ENCODE results near the gene MOK.

Gene MOK

GRCh38 chr14:102264775-102265174 lies 40.2 kb downstream of the MOK start:
- H3K9me2 ChIP-seq (replicated peaks; ENCODE audit: insufficient read depth, low read length) = no peaks in the 10 kb centered on the region
- no peaks in the 10 kb centered on the region for H4K20me1 ChIP-seq (ENCODE audit: insufficient read depth, low read length)
- H3K79me2 ChIP-seq (ENCODE audit: low read length) = no peaks in the 10 kb centered on the region
- no peaks in the 10 kb centered on the region for H3F3A ChIP-seq (ENCODE audit: insufficient read depth, low read length)
- H3K9me3 ChIP-seq (replicated peaks; ENCODE audit: insufficient read depth, low read length) = no peaks in the 10 kb centered on the region
- no peak overlapping the region for H2AFZ ChIP-seq (ENCODE audit: low read length)
- H3K4me2 ChIP-seq (ENCODE audit: low read depth, low read length) = no peak overlapping the region
- no peaks in the 10 kb centered on the region for H3K27me3 ChIP-seq (replicated peaks; ENCODE audit: insufficient read depth, low read length)
- H3K4me1 ChIP-seq (ENCODE audit: low read length) = no peaks in the 10 kb centered on the region
- DNase-seq = no peak
- H3K9ac ChIP-seq (ENCODE audit: low read length) = no peak overlapping the region
- H3K27ac ChIP-seq (ENCODE audit: low read length) = no peak overlapping the region
- H3K36me3 ChIP-seq (replicated peaks; ENCODE audit: insufficient read depth, low read length) = no peaks in the 10 kb centered on the region
- H3K4me3 ChIP-seq (ENCODE audit: low read length) = no peak overlapping the region
- no peak for TF ChIP-seq EZH2phosphoT487 (IDR thresholded peaks at IDR 0.05; ENCODE audit: low read length)
- TF ChIP-seq EZH2 (optimal IDR thresholded peaks at IDR 0.05; ENCODE audit: low read depth, low read length) = no peak
- TF ChIP-seq, protein P1, sequence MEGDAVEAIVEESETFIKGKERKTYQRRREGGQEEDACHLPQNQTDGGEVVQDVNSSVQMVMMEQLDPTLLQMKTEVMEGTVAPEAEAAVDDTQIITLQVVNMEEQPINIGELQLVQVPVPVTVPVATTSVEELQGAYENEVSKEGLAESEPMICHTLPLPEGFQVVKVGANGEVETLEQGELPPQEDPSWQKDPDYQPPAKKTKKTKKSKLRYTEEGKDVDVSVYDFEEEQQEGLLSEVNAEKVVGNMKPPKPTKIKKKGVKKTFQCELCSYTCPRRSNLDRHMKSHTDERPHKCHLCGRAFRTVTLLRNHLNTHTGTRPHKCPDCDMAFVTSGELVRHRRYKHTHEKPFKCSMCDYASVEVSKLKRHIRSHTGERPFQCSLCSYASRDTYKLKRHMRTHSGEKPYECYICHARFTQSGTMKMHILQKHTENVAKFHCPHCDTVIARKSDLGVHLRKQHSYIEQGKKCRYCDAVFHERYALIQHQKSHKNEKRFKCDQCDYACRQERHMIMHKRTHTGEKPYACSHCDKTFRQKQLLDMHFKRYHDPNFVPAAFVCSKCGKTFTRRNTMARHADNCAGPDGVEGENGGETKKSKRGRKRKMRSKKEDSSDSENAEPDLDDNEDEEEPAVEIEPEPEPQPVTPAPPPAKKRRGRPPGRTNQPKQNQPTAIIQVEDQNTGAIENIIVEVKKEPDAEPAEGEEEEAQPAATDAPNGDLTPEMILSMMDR (IDR thresholded peaks at IDR 0.05; ENCODE audit: low read length) = no peak

- H3K9ac ChIP-seq (ENCODE audit: low read length) = no peak overlapping the region
- H3K36me3 ChIP-seq (replicated peaks; ENCODE audit: insufficient read depth, low read length) = no peaks in the 10 kb centered on the region
- TF ChIP-seq EZH2 (optimal IDR thresholded peaks at IDR 0.05; ENCODE audit: low read depth, low read length) = no peak
- no peak for TF ChIP-seq EZH2phosphoT487 (IDR thresholded peaks at IDR 0.05; ENCODE audit: low read length)
- H3K27ac ChIP-seq (ENCODE audit: low read length) = no peak overlapping the region
- H3K27me3 ChIP-seq (replicated peaks; ENCODE audit: insufficient read depth, low read length) = no peaks in the 10 kb centered on the region
- no peaks in the 10 kb centered on the region for H4K20me1 ChIP-seq (ENCODE audit: insufficient read depth, low read length)
- H3K9me3 ChIP-seq (replicated peaks; ENCODE audit: insufficient read depth, low read length) = no peaks in the 10 kb centered on the region
- H3K4me1 ChIP-seq (ENCODE audit: low read length) = no peaks in the 10 kb centered on the region
- no peak overlapping the region for H2AFZ ChIP-seq (ENCODE audit: low read length)
- no peak for DNase-seq
- no peaks in the 10 kb centered on the region for H3K9me2 ChIP-seq (replicated peaks; ENCODE audit: insufficient read depth, low read length)
- no peak overlapping the region for H3K4me3 ChIP-seq (ENCODE audit: low read length)
- no peaks in the 10 kb centered on the region for H3F3A ChIP-seq (ENCODE audit: insufficient read depth, low read length)
- no peak overlapping the region for H3K4me2 ChIP-seq (ENCODE audit: low read depth, low read length)
- no peaks in the 10 kb centered on the region for H3K79me2 ChIP-seq (ENCODE audit: low read length)
These were observed 40.6 kb downstream of the MOK start for GRCh38 chr14:102264355-102264754.

- no peak for DNase-seq
- H3K9ac ChIP-seq (ENCODE audit: low read length) = no peak overlapping the region
- no peaks in the 10 kb centered on the region for H3K9me2 ChIP-seq (replicated peaks; ENCODE audit: insufficient read depth, low read length)
- no peaks in the 10 kb centered on the region for H3K9me3 ChIP-seq (replicated peaks; ENCODE audit: insufficient read depth, low read length)
- no peaks in the 10 kb centered on the region for H3F3A ChIP-seq (ENCODE audit: insufficient read depth, low read length)
- H3K79me2 ChIP-seq (ENCODE audit: low read length) = no peaks in the 10 kb centered on the region
- no peaks in the 10 kb centered on the region for H3K27me3 ChIP-seq (replicated peaks; ENCODE audit: insufficient read depth, low read length)
- TF ChIP-seq EZH2phosphoT487 (IDR thresholded peaks at IDR 0.05; ENCODE audit: low read length) (no peak), EZH2 (optimal IDR thresholded peaks at IDR 0.05; ENCODE audit: low read depth, low read length) (no peak)
- TF ChIP-seq, protein P1 (IDR thresholded peaks at IDR 0.05; ENCODE audit: low read length) = no peak
- H2AFZ ChIP-seq (ENCODE audit: low read length) = no peak overlapping the region
- H3K4me1 ChIP-seq (ENCODE audit: low read length) = no peaks in the 10 kb centered on the region
- H3K36me3 ChIP-seq (replicated peaks; ENCODE audit: insufficient read depth, low read length) = no peaks in the 10 kb centered on the region
- H3K27ac ChIP-seq (ENCODE audit: low read length) = no peak overlapping the region
- no peak overlapping the region for H3K4me2 ChIP-seq (ENCODE audit: low read depth, low read length)
- no peaks in the 10 kb centered on the region for H4K20me1 ChIP-seq (ENCODE audit: insufficient read depth, low read length)
- H3K4me3 ChIP-seq (ENCODE audit: low read length) = no peak overlapping the region
These were observed 42.0 kb downstream of the MOK start for GRCh38 chr14:102262929-102263462.

DNA sequence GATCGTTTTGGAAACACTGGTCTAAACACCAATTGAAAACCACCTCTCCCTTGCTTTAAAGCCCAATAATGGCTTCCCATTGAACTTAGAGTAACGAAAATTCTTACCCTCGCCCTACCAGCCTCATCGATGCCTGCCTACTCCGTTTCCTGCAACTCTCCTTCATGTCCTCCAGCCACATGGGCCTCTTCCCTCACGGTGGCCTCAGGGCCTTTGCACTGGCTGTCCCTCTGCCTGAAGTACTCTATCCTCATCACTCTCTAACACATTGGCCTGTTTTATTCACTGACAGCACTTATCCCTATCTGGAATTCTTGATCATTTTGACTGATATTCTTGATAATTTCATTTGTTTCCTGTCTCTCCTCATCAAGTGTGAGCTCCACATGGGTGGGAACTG lies 46.8 kb downstream of the MOK start:
- no peak overlapping the region for H3K9ac ChIP-seq (ENCODE audit: low read length)
- DNase-seq = no peak
- H3K4me3 ChIP-seq (ENCODE audit: low read length) = no peak overlapping the region
- H3F3A ChIP-seq (ENCODE audit: insufficient read depth, low read length) = no peaks in the 10 kb centered on the region
- H3K4me2 ChIP-seq (ENCODE audit: low read depth, low read length) = no peak overlapping the region
- no peak overlapping the region for H3K27ac ChIP-seq (ENCODE audit: low read length)
- no peak overlapping the region for H2AFZ ChIP-seq (ENCODE audit: low read length)
- no peaks in the 10 kb centered on the region for H3K79me2 ChIP-seq (ENCODE audit: low read length)
- H3K27me3 ChIP-seq (replicated peaks; ENCODE audit: insufficient read depth, low read length) = no peaks in the 10 kb centered on the region
- H3K9me2 ChIP-seq (replicated peaks; ENCODE audit: insufficient read depth, low read length) = no peaks in the 10 kb centered on the region
- no peaks in the 10 kb centered on the region for H3K36me3 ChIP-seq (replicated peaks; ENCODE audit: insufficient read depth, low read length)
- H4K20me1 ChIP-seq (ENCODE audit: insufficient read depth, low read length) = no peaks in the 10 kb centered on the region
- no peaks in the 10 kb centered on the region for H3K9me3 ChIP-seq (replicated peaks; ENCODE audit: insufficient read depth, low read length)
- no peak for TF ChIP-seq EZH2 (optimal IDR thresholded peaks at IDR 0.05; ENCODE audit: low read depth, low read length)
- TF ChIP-seq, protein P1 (IDR thresholded peaks at IDR 0.05; ENCODE audit: low read length) = no peak
- TF ChIP-seq EZH2phosphoT487 (IDR thresholded peaks at IDR 0.05; ENCODE audit: low read length) = no peak
- no peaks in the 10 kb centered on the region for H3K4me1 ChIP-seq (ENCODE audit: low read length)

Measured in MM.1S (cell line).